Parathyroid adenoma (tissue), 2 donors: ENCODE data around the gene VWCE.

Source experiments
- H2AFZ ChIP-seq: fragments of 300-600 bp; sonication (generic); one replicate; pipeline ENCODE4 v1.7.0; 2017; ENCODE audit warnings: antibody characterized with exemption, mild to moderate bottlenecking
- H3K27ac ChIP-seq: fragments of 300-600 bp; sonication (generic); one replicate; pipeline ENCODE4 v1.7.0; 2017
- H3K27me3 ChIP-seq: fragments of 300-600 bp; sonication (generic); one replicate; pipeline ENCODE4 v1.7.0; 2017; ENCODE audit warnings: low read length; ENCODE audit not compliant: control insufficient read depth, insufficient read depth
- H3K36me3 ChIP-seq: fragments of 300-600 bp; sonication (generic); one replicate; pipeline ENCODE4 v1.7.0; 2017; ENCODE audit warnings: low read length; ENCODE audit not compliant: control insufficient read depth, insufficient read depth
- H3K4me1 ChIP-seq: fragments of 300-600 bp; sonication (generic); one replicate; pipeline ENCODE4 v1.7.0; 2017; ENCODE audit warnings: control low read depth
- H3K4me2 ChIP-seq: fragments of 300-600 bp; sonication (generic); one replicate; pipeline ENCODE4 v1.7.0; 2017; ENCODE audit warnings: low read length
- H3K4me3 ChIP-seq: fragments of 300-600 bp; sonication (generic); one replicate; pipeline ENCODE4 v1.7.0; 2017; ENCODE audit warnings: low read depth, low read length
- H3K79me2 ChIP-seq: fragments of 300-600 bp; sonication (generic); one replicate; pipeline ENCODE4 v1.7.0; 2017; ENCODE audit warnings: control low read depth
- H3K9ac ChIP-seq: fragments of 300-600 bp; sonication (generic); one replicate; pipeline ENCODE4 v1.7.0; 2017; ENCODE audit warnings: mild to moderate bottlenecking
- H3K9me3 ChIP-seq: fragments of 300-600 bp; sonication (generic); one replicate; pipeline ENCODE4 v1.7.0; 2017; ENCODE audit warnings: low read length; ENCODE audit not compliant: control insufficient read depth
- CTCF ChIP-seq: fragments of 300-600 bp; sonication (generic); IDR thresholded peaks from one replicate; pipeline ENCODE4 v1.7.0; 2017; ENCODE audit warnings: antibody characterized with exemption, mild to moderate bottlenecking
- donor health status: primary hyperparathyroidism.

Gene VWCE

GRCh38 chr11:61303725-61304124 lies 8.6 kb upstream of the VWCE start:
- Histone ChIP-seq H2AFZ (no peak overlapping the region), H3K9ac (no peak overlapping the region), H3K27me3 (no peaks in the 10 kb centered on the region), H3K9me3 (no peaks in the 10 kb centered on the region), H3K36me3 (no peaks in the 10 kb centered on the region), H3K4me1 (no peaks in the 10 kb centered on the region), H3K79me2 (no peaks in the 10 kb centered on the region), H3K27ac (no peak overlapping the region), H3K4me2 (no peak overlapping the region), H3K4me3 (no peak overlapping the region)
- TF ChIP-seq CTCF: no peak

GRCh38 chr11:61302550-61302949 lies 7.4 kb upstream of the VWCE start:
- no peak for TF ChIP-seq CTCF
- H3K4me3 ChIP-seq: no peak overlapping the region
- no peak overlapping the region for H2AFZ ChIP-seq
- no peak overlapping the region for H3K4me2 ChIP-seq
- H3K27me3 ChIP-seq: no peaks in the 10 kb centered on the region
- H3K79me2 ChIP-seq: no peaks in the 10 kb centered on the region
- H3K27ac ChIP-seq: no peak overlapping the region
- no peaks in the 10 kb centered on the region for H3K9me3 ChIP-seq
- no peaks in the 10 kb centered on the region for H3K4me1 ChIP-seq
- no peak overlapping the region for H3K9ac ChIP-seq
- no peaks in the 10 kb centered on the region for H3K36me3 ChIP-seq

- Histone ChIP-seq H3K27me3 (no peaks in the 10 kb centered on the region), H3K36me3 (no peaks in the 10 kb centered on the region), H3K9me3 (no peaks in the 10 kb centered on the region), H3K4me2 (no peak overlapping the region), H3K9ac (no peak overlapping the region), H3K79me2 (no peaks in the 10 kb centered on the region), H3K27ac (no peak overlapping the region), H2AFZ (no peak overlapping the region), H3K4me3 (no peak overlapping the region), H3K4me1 (no peaks in the 10 kb centered on the region)
- TF ChIP-seq CTCF: no peak
These were observed 3.6 kb upstream of the VWCE start for GRCh38 chr11:61298663-61299244.

- TF ChIP-seq CTCF: no peak
- H3K27ac ChIP-seq: no peak overlapping the region
These were observed 2.6 kb upstream of the VWCE start for GRCh38 chr11:61297746-61298145.

GRCh38 chr11:61297341-61297740 lies 2.2 kb upstream of the VWCE start:
- Histone ChIP-seq H3K27ac (no peak overlapping the region), H3K4me1 (no peaks in the 10 kb centered on the region), H3K4me3 (no peak overlapping the region), H3K9ac (no peak overlapping the region), H3K27me3 (no peaks in the 10 kb centered on the region), H2AFZ (no peak overlapping the region), H3K36me3 (no peaks in the 10 kb centered on the region), H3K9me3 (no peaks in the 10 kb centered on the region), H3K79me2 (no peaks in the 10 kb centered on the region), H3K4me2 (no peak overlapping the region)
- TF ChIP-seq CTCF: no peak

More at GRCh38 chr11:61297746-61298145, 2.6 kb upstream of the VWCE start:
- H3K9me3 ChIP-seq: no peaks in the 10 kb centered on the region
- no peaks in the 10 kb centered on the region for H3K27me3 ChIP-seq
- H3K4me3 ChIP-seq: no peak overlapping the region
- H3K4me2 ChIP-seq: no peak overlapping the region
- no peaks in the 10 kb centered on the region for H3K79me2 ChIP-seq
- H3K4me1 ChIP-seq: no peaks in the 10 kb centered on the region
- no peak overlapping the region for H2AFZ ChIP-seq
- no peak overlapping the region for H3K9ac ChIP-seq
- H3K36me3 ChIP-seq: no peaks in the 10 kb centered on the region
